AG04449 (cell line): ENCODE data around the gene JDP2.

Source experiments
- CTCF ChIA-PET: fragments of 350-600 bp; formaldehyde crosslinking; extraction: SDS; loops from one replicate; lab custom pipeline; 2021; ENCODE audit warnings: antibody characterized with exemption; lab: Yijun Ruan, JAX
- POLR2A ChIA-PET: fragments of 400-600, 350-600 bp; formaldehyde crosslinking; extraction: SDS; loops from one replicate; lab custom pipeline; 2020; ENCODE audit warnings: antibody characterized with exemption, inconsistent platforms; lab: Yijun Ruan, JAX
- DNase-seq: peaks from one replicate; pipeline ENCODE4 v3.0.0-alpha.2; 2010; ENCODE audit warnings: low read depth, low spot score
- H3K4me3 ChIP-seq: 2 replicates; pipeline ENCODE4 v1.5.1; 2011; ENCODE audit warnings: low read depth, mild to moderate bottlenecking, control low read depth, low read length
- TF ChIP-seq, protein P1 (sequence below): IDR thresholded peaks from one replicate; pipeline ENCODE4 v1.5.1; 2011; ENCODE audit warnings: mild to moderate bottlenecking, moderate library complexity, low read length, control low read depth, inconsistent platforms; ENCODE audit not compliant: insufficient read depth; ENCODE audit errors: missing control alignments

Gene JDP2

DNA sequence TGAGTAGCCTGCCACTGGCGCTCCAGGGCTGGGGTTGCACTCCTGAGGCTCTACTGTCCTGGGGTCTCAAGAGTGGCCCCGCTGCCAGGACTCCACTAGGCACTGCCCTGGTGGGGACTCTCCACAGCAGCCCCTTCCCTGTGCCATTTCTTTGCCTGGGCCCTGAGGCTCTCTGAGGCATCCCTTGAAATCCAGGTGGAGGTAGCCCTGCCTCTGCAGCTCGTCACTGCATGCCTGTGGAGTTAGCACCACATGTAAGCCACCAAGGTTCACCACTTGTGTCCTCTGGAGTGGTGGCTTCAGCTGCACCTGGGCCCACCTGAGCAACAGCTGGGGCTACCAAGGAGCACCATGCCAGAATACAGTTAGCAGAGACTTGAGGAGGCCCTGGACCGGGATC lies 54.5 kb downstream of the JDP2 start:
- POLR2A ChIA-PET, result no interaction called here
- TF ChIP-seq, protein P1, sequence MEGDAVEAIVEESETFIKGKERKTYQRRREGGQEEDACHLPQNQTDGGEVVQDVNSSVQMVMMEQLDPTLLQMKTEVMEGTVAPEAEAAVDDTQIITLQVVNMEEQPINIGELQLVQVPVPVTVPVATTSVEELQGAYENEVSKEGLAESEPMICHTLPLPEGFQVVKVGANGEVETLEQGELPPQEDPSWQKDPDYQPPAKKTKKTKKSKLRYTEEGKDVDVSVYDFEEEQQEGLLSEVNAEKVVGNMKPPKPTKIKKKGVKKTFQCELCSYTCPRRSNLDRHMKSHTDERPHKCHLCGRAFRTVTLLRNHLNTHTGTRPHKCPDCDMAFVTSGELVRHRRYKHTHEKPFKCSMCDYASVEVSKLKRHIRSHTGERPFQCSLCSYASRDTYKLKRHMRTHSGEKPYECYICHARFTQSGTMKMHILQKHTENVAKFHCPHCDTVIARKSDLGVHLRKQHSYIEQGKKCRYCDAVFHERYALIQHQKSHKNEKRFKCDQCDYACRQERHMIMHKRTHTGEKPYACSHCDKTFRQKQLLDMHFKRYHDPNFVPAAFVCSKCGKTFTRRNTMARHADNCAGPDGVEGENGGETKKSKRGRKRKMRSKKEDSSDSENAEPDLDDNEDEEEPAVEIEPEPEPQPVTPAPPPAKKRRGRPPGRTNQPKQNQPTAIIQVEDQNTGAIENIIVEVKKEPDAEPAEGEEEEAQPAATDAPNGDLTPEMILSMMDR, result no peak
- no peak for DNase-seq
- CTCF ChIA-PET, result interaction anchor here (1.3 to 12.0 kb wide), 3 partner anchors 7 to 178 kb away, joined by 4 to 95 read pairs (median 18); no protein-coding TSS in a partner anchor
- no peak overlapping the region for H3K4me3 ChIP-seq

DNA sequence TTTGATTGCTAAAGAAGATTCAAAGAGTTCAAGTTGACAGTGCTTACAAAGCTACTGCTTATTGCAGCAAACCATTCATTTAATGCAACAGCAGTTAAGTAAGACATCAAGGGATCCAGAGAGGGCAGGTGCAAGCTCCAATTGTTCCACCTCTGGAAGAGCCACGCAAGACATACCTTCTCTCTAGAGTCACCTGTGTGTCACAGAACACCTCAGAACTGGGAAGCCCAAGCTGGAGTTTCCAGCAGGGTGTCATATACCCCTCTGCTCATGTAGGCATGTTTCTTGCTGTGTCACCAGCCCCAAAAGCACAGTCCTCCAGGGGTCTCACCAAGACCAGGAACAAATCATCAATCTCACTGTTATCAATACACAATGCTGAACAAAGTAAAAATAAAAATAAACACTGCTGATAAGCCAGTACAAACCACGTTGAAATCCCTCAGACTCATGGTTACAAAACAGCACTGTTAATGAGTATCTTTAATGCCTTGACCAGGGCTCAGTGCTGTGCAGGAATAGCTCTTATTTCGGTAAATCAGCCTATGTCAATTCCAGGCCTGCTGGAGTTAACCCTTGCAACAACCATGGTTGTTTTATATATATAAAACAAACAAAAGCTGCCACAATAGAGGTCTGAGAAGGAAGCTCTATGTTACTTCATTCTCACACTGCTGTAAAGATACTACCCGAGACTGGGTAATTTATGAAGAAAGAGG lies 57.0 kb downstream of the JDP2 start:
- ChIA-PET POLR2A (no interaction called here), CTCF (interaction anchor here (0.9 to 10.3 kb wide), 6 partner anchors 9 to 178 kb away, joined by 3 to 412 read pairs (median 4); no protein-coding TSS in a partner anchor)
- DNase-seq, result no peak
- TF ChIP-seq, protein P1, result no peak
- no peak overlapping the region for H3K4me3 ChIP-seq

DNA sequence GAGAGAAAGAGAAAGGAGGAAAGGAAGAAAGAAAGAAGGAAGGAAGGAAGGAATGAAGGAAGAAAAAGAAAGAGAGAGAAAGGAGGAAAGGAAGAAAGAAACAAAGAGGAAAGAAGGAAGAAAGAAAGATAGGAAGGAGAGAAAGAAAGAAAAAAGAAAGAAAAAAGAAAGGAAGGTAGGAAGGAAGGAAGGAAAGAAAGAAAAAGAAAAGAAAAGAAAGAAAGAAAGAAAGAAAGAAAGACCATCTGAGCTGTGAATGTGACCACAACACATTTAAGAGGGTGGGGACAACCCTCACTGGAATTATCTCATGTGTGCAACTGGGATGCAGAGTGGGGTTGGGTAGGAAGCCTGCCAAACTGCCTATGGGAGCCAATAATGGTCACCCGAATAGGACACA lies 58.5 kb downstream of the JDP2 start:
- ChIA-PET CTCF (interaction anchor here (0.9 to 10.3 kb wide), 9 partner anchors 9 to 348 kb away, joined by 3 to 412 read pairs (median 6); no protein-coding TSS in a partner anchor), POLR2A (no interaction called here)

DNA sequence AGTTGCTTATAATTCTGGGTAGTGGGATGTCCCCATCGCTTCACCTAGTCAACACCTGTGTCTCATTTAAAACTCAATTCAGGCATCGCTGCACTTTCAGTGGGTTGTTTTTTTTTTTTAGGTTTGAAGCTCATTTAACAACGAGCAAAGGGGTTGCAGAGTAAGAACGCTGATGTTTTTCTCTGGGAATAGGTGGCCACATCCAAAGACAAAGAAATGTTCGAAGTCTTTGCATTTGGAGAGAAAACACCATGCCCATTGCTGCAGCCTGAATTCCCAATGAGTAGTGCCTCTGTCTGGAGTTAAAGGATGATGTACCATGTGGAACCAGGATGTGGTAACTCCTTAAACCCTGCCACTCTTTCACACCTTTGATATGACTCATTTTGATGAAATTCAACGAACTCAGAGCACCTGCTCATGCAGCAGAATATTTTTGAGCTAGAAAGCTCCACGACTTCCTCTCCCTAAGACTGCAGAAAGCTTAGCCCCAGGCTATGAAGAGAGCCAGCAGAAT lies 59.4 kb downstream of the JDP2 start:
- DNase-seq, result no peak
- TF ChIP-seq, protein P1, result no peak
- ChIA-PET POLR2A (no interaction called here), CTCF (interaction anchor here (0.9 to 10.3 kb wide), 8 partner anchors 8 to 349 kb away, joined by 3 to 412 read pairs (median 6); no protein-coding TSS in a partner anchor)
- no peak overlapping the region for H3K4me3 ChIP-seq

More for the DNA sequence above, 58.5 kb downstream of the JDP2 start:
- no peak overlapping the region for H3K4me3 ChIP-seq
- DNase-seq, result no peak
- TF ChIP-seq, protein P1, result no peak

DNA sequence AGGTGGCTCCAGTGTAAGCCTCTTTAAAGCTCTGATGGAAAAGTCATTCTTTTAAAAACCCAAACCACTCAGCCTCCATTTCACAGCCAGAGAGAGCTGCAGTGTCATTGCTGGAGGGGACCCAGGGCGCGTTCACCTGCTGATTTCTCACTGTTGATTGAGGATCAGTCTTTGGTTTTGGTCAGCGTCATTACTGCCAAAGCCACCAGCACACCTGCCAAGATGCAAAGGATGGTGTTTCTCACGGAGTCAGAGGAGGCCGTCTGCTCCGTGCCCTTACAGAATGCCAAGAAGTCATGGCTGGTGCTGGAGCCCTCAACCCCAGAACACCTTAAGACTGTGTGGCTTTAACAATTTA lies 61.6 kb downstream of the JDP2 start:
- H3K4me3 ChIP-seq, result no peak overlapping the region
- DNase-seq, result no peak
- TF ChIP-seq, protein P1, result no peak
- ChIA-PET CTCF (interaction anchor here (0.7 to 10.3 kb wide), 36 partner anchors 9 to 444 kb away, joined by 3 to 412 read pairs (median 5); partner anchors contain the start of genes ERG28 and TTLL5), POLR2A (no interaction called here)

DNA sequence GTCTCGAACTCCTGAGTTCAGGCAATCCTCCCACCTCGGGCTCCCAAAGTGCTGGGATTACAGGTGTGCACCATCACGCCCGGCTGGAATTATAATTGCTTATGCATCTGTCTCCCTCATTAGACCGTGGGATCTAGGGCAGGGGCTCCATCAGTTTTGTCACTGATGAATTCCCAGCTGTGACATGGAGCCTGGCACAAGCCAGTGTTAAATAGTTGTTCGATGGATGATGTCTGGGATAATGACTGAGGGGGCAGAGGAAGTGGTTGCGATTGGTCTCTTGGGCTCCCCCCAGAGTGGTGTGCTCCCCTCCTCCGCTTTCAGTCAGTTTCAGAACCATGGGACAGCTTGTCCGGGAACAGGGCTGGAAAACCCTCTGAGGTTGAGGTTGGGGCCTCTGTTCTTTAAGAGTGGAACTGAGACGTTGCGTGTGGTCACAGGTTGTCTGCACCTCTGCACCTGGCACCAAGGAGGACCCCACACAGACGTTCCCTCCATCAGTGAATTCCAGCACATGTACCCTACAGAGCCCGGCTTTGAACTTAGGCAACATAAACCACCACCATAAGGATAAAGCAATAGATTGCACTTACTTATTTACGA lies 63.7 kb downstream of the JDP2 start:
- ChIA-PET CTCF (interaction anchor here (0.8 to 10.3 kb wide), 8 partner anchors 15 to 184 kb away, joined by 3 to 412 read pairs (median 4); no protein-coding TSS in a partner anchor), POLR2A (no interaction called here)
- H3K4me3 ChIP-seq, result no peak overlapping the region
- DNase-seq, result no peak
- TF ChIP-seq, protein P1, result no peak
